Left lobe of liver (tissue), 2 donors: Measurements from ENCODE around the gene KCNG2. TPM values are rescaled to one million over a fixed set of nuclear protein-coding genes. Genes with fewer than 3 reads are reported as not detected.

ENCODE experiments used
- ATAC-seq: fragments of 200-7000 bp; cut with Tn5 transposase; one replicate; pipeline ENCODE4 v1.9.1; 2020; ENCODE audit warnings: mild to moderate bottlenecking, moderate library complexity
- DNase-seq: peaks from one replicate; pipeline ENCODE4 v3.0.0-alpha.2; 2020; ENCODE audit warnings: low spot score
- total RNA-seq: library from RNA; stranded (reverse); gene quantifications from one replicate; pipeline ENCODE4 v1.2.1, GENCODE V29; 2021
- donor health status: DM: no; HTN: no; CAD: no; lungs with moderate emphysema.
- donor health status: DM: no; HTN: yes; CAD: no.

The KCNG2 gene
- total RNA-seq, 1 donor from 2014 or later, result not detected

- ATAC-seq (peak; percentile 78), DNase-seq (peak; percentile 93)
These were observed 136.8 kb downstream of the KCNG2 start for GRCh38 chr18:79934311-79935097.

- no peak for DNase-seq
These were observed 137.4 kb downstream of the KCNG2 start for GRCh38 chr18:79935098-79935480.

GRCh38 chr18:79935499-79935898 is 137.8 kb downstream of the KCNG2 start:
- ATAC-seq (no peak), DNase-seq (peak; percentile 44)

More at GRCh38 chr18:79935098-79935480, 137.4 kb downstream of the KCNG2 start:
- ATAC-seq, result peak; percentile 4

GRCh38 chr18:79935925-79936324 is 138.2 kb downstream of the KCNG2 start:
- ATAC-seq (no peak), DNase-seq (peak; percentile 42)

GRCh38 chr18:79936641-79937040 is 138.9 kb downstream of the KCNG2 start:
- ATAC-seq, result peak; percentile 41
- peak; percentile 90 for DNase-seq

GRCh38 chr18:79937103-79937860 is 139.5 kb downstream of the KCNG2 start:
- ATAC-seq, result no peak

GRCh38 chr18:79938196-79938595 is 140.5 kb downstream of the KCNG2 start:
- DNase-seq (peak; percentile 49), ATAC-seq (no peak)

More at GRCh38 chr18:79937103-79937860, 139.5 kb downstream of the KCNG2 start:
- DNase-seq, result peak; percentile 42

- ATAC-seq, result no peak
These were observed 141.4 kb downstream of the KCNG2 start for GRCh38 chr18:79939096-79939495.

GRCh38 chr18:79940126-79940813 is 142.5 kb downstream of the KCNG2 start:
- DNase-seq (peak; percentile 88), ATAC-seq (peak; percentile 44)

More at GRCh38 chr18:79939096-79939495, 141.4 kb downstream of the KCNG2 start:
- DNase-seq, result peak; percentile 12

GRCh38 chr18:79940814-79941472 is 143.2 kb downstream of the KCNG2 start:
- peak; percentile 46 for DNase-seq
- ATAC-seq, result peak; percentile 0

GRCh38 chr18:79941473-79942119 is 143.9 kb downstream of the KCNG2 start:
- ATAC-seq, result peak; percentile 47
- peak; percentile 83 for DNase-seq

- ATAC-seq (no peak), DNase-seq (peak; percentile 44)
These were observed 144.5 kb downstream of the KCNG2 start for GRCh38 chr18:79942211-79942610.

GRCh38 chr18:79942786-79943607 is 145.3 kb downstream of the KCNG2 start:
- ATAC-seq (peak; percentile 3), DNase-seq (peak; percentile 49)

GRCh38 chr18:79943608-79944125 is 145.9 kb downstream of the KCNG2 start:
- ATAC-seq, result no peak

GRCh38 chr18:79944126-79944731 is 146.5 kb downstream of the KCNG2 start:
- peak; percentile 79 for DNase-seq
- peak; percentile 27 for ATAC-seq

More at GRCh38 chr18:79943608-79944125, 145.9 kb downstream of the KCNG2 start:
- DNase-seq, result no peak

GRCh38 chr18:79944746-79945117 is 147.0 kb downstream of the KCNG2 start:
- ATAC-seq (no peak), DNase-seq (no peak)

GRCh38 chr18:79945118-79946042 is 147.6 kb downstream of the KCNG2 start:
- ATAC-seq, result no peak
- DNase-seq, result peak; percentile 48
